ENCODE measurements around the gene ZNF512.

Gene ZNF512

GRCh38 chr2:27571681-27572080 is 11.2 kb upstream of the ZNF512 start:
- no peaks in the 10 kb centered on the region for H3K4me1 ChIP-seq (ENCODE audit: insufficient read depth, insufficient read length)
- H3K4me3 ChIP-seq (ENCODE audit: insufficient read length, low read depth): no peak overlapping the region
- no peaks in the 10 kb centered on the region for H3K36me3 ChIP-seq (ENCODE audit: insufficient read depth, insufficient read length, low read length)
- no peaks in the 10 kb centered on the region for H3K27me3 ChIP-seq (ENCODE audit: insufficient read depth, insufficient read length)
- no peaks in the 10 kb centered on the region for H3K9me3 ChIP-seq (ENCODE audit: insufficient read depth, low read length)
- DNase-seq (ENCODE audit: low read depth, low spot score): no peak
- TF ChIP-seq YY1 (IDR thresholded peaks at IDR 0.05; ENCODE audit: insufficient read depth, insufficient read length) (no peak), SUZ12 (IDR thresholded peaks at IDR 0.05; ENCODE audit: extremely low read depth, insufficient read depth, insufficient read length) (no peak), ZNF274 (IDR thresholded peaks at IDR 0.05; ENCODE audit: low read depth, low read length) (no peak)
- H3K9ac ChIP-seq (ENCODE audit: insufficient read length, low read depth): no peak overlapping the region

- Histone ChIP-seq H3K9me3 (ENCODE audit: insufficient read depth, low read length) (no peaks in the 10 kb centered on the region; the same call in 1 of the 2 replicates), H3K9ac (ENCODE audit: insufficient read length, low read depth) (no peak overlapping the region), H3K36me3 (ENCODE audit: insufficient read depth, insufficient read length, low read length) (no peaks in the 10 kb centered on the region), H3K27me3 (ENCODE audit: insufficient read depth, insufficient read length) (no peaks in the 10 kb centered on the region), H3K4me3 (ENCODE audit: insufficient read length, low read depth) (no peak overlapping the region), H3K4me1 (ENCODE audit: insufficient read depth, insufficient read length) (no peaks in the 10 kb centered on the region)
- no peak for DNase-seq (ENCODE audit: low read depth, low spot score)
- TF ChIP-seq SUZ12 (IDR thresholded peaks at IDR 0.05; ENCODE audit: extremely low read depth, insufficient read depth, insufficient read length) (no peak), YY1 (IDR thresholded peaks at IDR 0.05; ENCODE audit: insufficient read depth, insufficient read length) (no peak), ZNF274 (IDR thresholded peaks at IDR 0.05; ENCODE audit: low read depth, low read length) (no peak)
Measured at GRCh38 chr2:27572439-27572838, 10.4 kb upstream of the ZNF512 start.

- H3K9me3 ChIP-seq (ENCODE audit: insufficient read depth, low read length): no peaks in the 10 kb centered on the region; the same call in 1 of the 2 replicates
- H3K36me3 ChIP-seq (ENCODE audit: insufficient read depth, insufficient read length, low read length): no peaks in the 10 kb centered on the region
- no peaks in the 10 kb centered on the region for H3K27me3 ChIP-seq (ENCODE audit: insufficient read depth, insufficient read length)
- H3K9ac ChIP-seq (ENCODE audit: insufficient read length, low read depth): no peak overlapping the region
- H3K4me3 ChIP-seq (ENCODE audit: insufficient read length, low read depth): no peak overlapping the region
- no peak for TF ChIP-seq YY1 (IDR thresholded peaks at IDR 0.05; ENCODE audit: insufficient read depth, insufficient read length)
- TF ChIP-seq SUZ12 (IDR thresholded peaks at IDR 0.05; ENCODE audit: extremely low read depth, insufficient read depth, insufficient read length): no peak
- TF ChIP-seq ZNF274 (IDR thresholded peaks at IDR 0.05; ENCODE audit: low read depth, low read length): no peak
- H3K4me1 ChIP-seq (ENCODE audit: insufficient read depth, insufficient read length): no peaks in the 10 kb centered on the region
- no peak for DNase-seq (ENCODE audit: low read depth, low spot score)
Measured at GRCh38 chr2:27572998-27573429, 9.8 kb upstream of the ZNF512 start.

- Histone ChIP-seq H3K36me3 (ENCODE audit: insufficient read depth, insufficient read length, low read length) (no peaks in the 10 kb centered on the region), H3K4me3 (ENCODE audit: insufficient read length, low read depth) (no peak overlapping the region), H3K9ac (ENCODE audit: insufficient read length, low read depth) (no peak overlapping the region), H3K9me3 (ENCODE audit: insufficient read depth, low read length) (no peaks in the 10 kb centered on the region; the same call in 1 of the 2 replicates), H3K27me3 (ENCODE audit: insufficient read depth, insufficient read length) (no peaks in the 10 kb centered on the region), H3K4me1 (ENCODE audit: insufficient read depth, insufficient read length) (no peaks in the 10 kb centered on the region)
- TF ChIP-seq SUZ12 (IDR thresholded peaks at IDR 0.05; ENCODE audit: extremely low read depth, insufficient read depth, insufficient read length): no peak
- TF ChIP-seq YY1 (IDR thresholded peaks at IDR 0.05; ENCODE audit: insufficient read depth, insufficient read length): no peak
- TF ChIP-seq ZNF274 (IDR thresholded peaks at IDR 0.05; ENCODE audit: low read depth, low read length): no peak
- DNase-seq (ENCODE audit: low read depth, low spot score): no peak
Measured at GRCh38 chr2:27573452-27573851, 9.4 kb upstream of the ZNF512 start.

GRCh38 chr2:27581417-27582128 is 1.3 kb upstream of the ZNF512 start:
- Histone ChIP-seq H3K9ac (ENCODE audit: insufficient read length, low read depth) (no peak overlapping the region), H3K9me3 (ENCODE audit: insufficient read depth, low read length) (peaks cover 12% of the 10 kb centered on the region), H3K4me3 (ENCODE audit: insufficient read length, low read depth) (no peak overlapping the region), H3K4me1 (ENCODE audit: insufficient read depth, insufficient read length) (no peaks in the 10 kb centered on the region), H3K27me3 (ENCODE audit: insufficient read depth, insufficient read length) (no peaks in the 10 kb centered on the region), H3K36me3 (ENCODE audit: insufficient read depth, insufficient read length, low read length) (no peaks in the 10 kb centered on the region)
- no peak for TF ChIP-seq YY1 (IDR thresholded peaks at IDR 0.05; ENCODE audit: insufficient read depth, insufficient read length)
- no peak for TF ChIP-seq SUZ12 (IDR thresholded peaks at IDR 0.05; ENCODE audit: extremely low read depth, insufficient read depth, insufficient read length)
- no peak for TF ChIP-seq ZNF274 (IDR thresholded peaks at IDR 0.05; ENCODE audit: low read depth, low read length)
- DNase-seq (ENCODE audit: low read depth, low spot score): no peak

- Histone ChIP-seq H3K9ac (ENCODE audit: insufficient read length, low read depth) (peak overlapping the region; percentile 28), H3K9me3 (ENCODE audit: insufficient read depth, low read length) (peaks cover 12% of the 10 kb centered on the region), H3K27me3 (ENCODE audit: insufficient read depth, insufficient read length) (no peaks in the 10 kb centered on the region), H3K4me1 (ENCODE audit: insufficient read depth, insufficient read length) (no peaks in the 10 kb centered on the region), H3K36me3 (ENCODE audit: insufficient read depth, insufficient read length, low read length) (no peaks in the 10 kb centered on the region), H3K4me3 (ENCODE audit: insufficient read length, low read depth) (peak overlapping the region; percentile 76)
- no peak for TF ChIP-seq SUZ12 (IDR thresholded peaks at IDR 0.05; ENCODE audit: extremely low read depth, insufficient read depth, insufficient read length)
- TF ChIP-seq ZNF274 (IDR thresholded peaks at IDR 0.05; ENCODE audit: low read depth, low read length): no peak
- no peak for TF ChIP-seq YY1 (IDR thresholded peaks at IDR 0.05; ENCODE audit: insufficient read depth, insufficient read length)
- no peak for DNase-seq (ENCODE audit: low read depth, low spot score)
Measured at GRCh38 chr2:27582129-27582694, 630 bp upstream of the ZNF512 start.

- peak overlapping the region; percentile 76 for H3K4me3 ChIP-seq (ENCODE audit: insufficient read length, low read depth)
- H3K9ac ChIP-seq (ENCODE audit: insufficient read length, low read depth): peak overlapping the region; percentile 39
- no peaks in the 10 kb centered on the region for H3K4me1 ChIP-seq (ENCODE audit: insufficient read depth, insufficient read length)
- no peak for DNase-seq (ENCODE audit: low read depth, low spot score)
- no peaks in the 10 kb centered on the region for H3K36me3 ChIP-seq (ENCODE audit: insufficient read depth, insufficient read length, low read length)
- TF ChIP-seq YY1 (IDR thresholded peaks at IDR 0.05; ENCODE audit: insufficient read depth, insufficient read length): no peak
- no peak for TF ChIP-seq SUZ12 (IDR thresholded peaks at IDR 0.05; ENCODE audit: extremely low read depth, insufficient read depth, insufficient read length)
- no peak for TF ChIP-seq ZNF274 (IDR thresholded peaks at IDR 0.05; ENCODE audit: low read depth, low read length)
- H3K9me3 ChIP-seq (ENCODE audit: insufficient read depth, low read length): peaks cover 15% of the 10 kb centered on the region
- H3K27me3 ChIP-seq (ENCODE audit: insufficient read depth, insufficient read length): no peaks in the 10 kb centered on the region
Measured at GRCh38 chr2:27583390-27583915, 611 bp downstream of the ZNF512 start.
